GM19452 (cell line): Measurements from ENCODE around the gene C6orf89.
"Not testable (repeated sequence)": the region's sequence is repeated elsewhere in the genome, so short reads cannot be mapped to it uniquely, and the experiment has no call there.

Source experiments
- ATAC-seq: cut with Tn5 transposase; IDR thresholded peaks from one replicate; pipeline ENCODE4 v1.9.1; 2021; ENCODE audit not compliant: unreplicated experiment

C6orf89 gene

GRCh38 chr6:36945301-36945700 is 59.5 kb downstream of the C6orf89 start:
- no peak for ATAC-seq

GRCh38 chr6:36946526-36946925 is 60.8 kb downstream of the C6orf89 start:
- no peak for ATAC-seq

- no peak for ATAC-seq
These were observed 62.0 kb downstream of the C6orf89 start for GRCh38 chr6:36947570-36948351.

GRCh38 chr6:36949076-36949475 is 63.3 kb downstream of the C6orf89 start:
- ATAC-seq, result not testable (repeated sequence)

- no peak for ATAC-seq
These were observed 63.9 kb downstream of the C6orf89 start for GRCh38 chr6:36949636-36950035.

- ATAC-seq, result no peak
These were observed 68.1 kb downstream of the C6orf89 start for GRCh38 chr6:36953931-36954261.

GRCh38 chr6:36954262-36954931 is 68.6 kb downstream of the C6orf89 start, which contains the start of gene PI16:
PI16 (plus strand) TSS chr6:36954738; CDS start chr6:36954761, 23 bp downstream.
- no peak for ATAC-seq

GRCh38 chr6:36955136-36955535 is 69.4 kb downstream of the C6orf89 start:
- ATAC-seq, result no peak

- no peak for ATAC-seq
These were observed 70.1 kb downstream of the C6orf89 start for GRCh38 chr6:36955671-36956445.

- ATAC-seq, result no peak
These were observed 70.7 kb downstream of the C6orf89 start for GRCh38 chr6:36956446-36956820.

GRCh38 chr6:36957773-36958271 is 72.1 kb downstream of the C6orf89 start:
- no peak for ATAC-seq

GRCh38 chr6:36958775-36959554 is 73.2 kb downstream of the C6orf89 start:
- ATAC-seq, result no peak

GRCh38 chr6:36959555-36960250 is 74.0 kb downstream of the C6orf89 start:
- no peak for ATAC-seq

GRCh38 chr6:36961441-36962435 is 76.0 kb downstream of the C6orf89 start:
- ATAC-seq, result no peak

- ATAC-seq, result no peak
These were observed 77.1 kb downstream of the C6orf89 start for GRCh38 chr6:36962874-36963273.

GRCh38 chr6:36963451-36964290 is 77.9 kb downstream of the C6orf89 start:
- no peak for ATAC-seq

GRCh38 chr6:36964349-36964748 is 78.6 kb downstream of the C6orf89 start:
- ATAC-seq, result no peak

- no peak for ATAC-seq
These were observed 79.2 kb downstream of the C6orf89 start for GRCh38 chr6:36964908-36965307.
